RWPE2 (cell line): ENCODE results near the gene RNASE8.

Source experiments
- ATAC-seq: fragments of 200-7000 bp; cut with Tn5 transposase; 3 replicates; pipeline ENCODE4 v1.9.1; 2021; ENCODE audit warnings: low read depth
- DNase-seq: peaks from one replicate; pipeline ENCODE4 v3.0.0-alpha.2; 2020; ENCODE audit warnings: low spot score
- H3K27ac ChIP-seq: fragments of 450-650 bp; 2 replicates; pipeline ENCODE4 v1.5.1; 2017; ENCODE audit warnings: mild to moderate bottlenecking; ENCODE audit not compliant: poor library complexity, severe bottlenecking
- H3K27me3 ChIP-seq: fragments of 250-450 bp; sonication (Bioruptor Pico); 2 replicates; pipeline ENCODE4 v1.5.1; 2021; ENCODE audit warnings: mild to moderate bottlenecking, moderate library complexity; ENCODE audit not compliant: insufficient read depth, poor library complexity, severe bottlenecking
- H3K36me3 ChIP-seq: fragments of 250-450 bp; sonication (Bioruptor Pico); 2 replicates; pipeline ENCODE4 v1.5.1; 2020; ENCODE audit warnings: low read depth, mild to moderate bottlenecking, moderate library complexity
- H3K4me1 ChIP-seq: fragments of 250-450 bp; sonication (Bioruptor Pico); 2 replicates; pipeline ENCODE4 v1.5.1; 2021; ENCODE audit warnings: mild to moderate bottlenecking, moderate library complexity; ENCODE audit not compliant: insufficient read depth, poor library complexity, severe bottlenecking
- H3K4me3 ChIP-seq: fragments of 250-450 bp; sonication (Bioruptor Pico); 2 replicates; pipeline ENCODE4 v1.5.1; 2021; ENCODE audit warnings: mild to moderate bottlenecking, moderate library complexity; ENCODE audit not compliant: severe bottlenecking
- H3K9me3 ChIP-seq: fragments of 250-450 bp; sonication (Bioruptor Pico); 2 replicates; pipeline ENCODE4 v1.5.1; 2021; ENCODE audit warnings: mild to moderate bottlenecking, moderate library complexity; ENCODE audit not compliant: severe bottlenecking
- TF ChIP-seq, protein P1 (sequence below): fragments of 450-650 bp; IDR thresholded peaks from one replicate; pipeline ENCODE4 v1.5.1; 2017; ENCODE audit warnings: mild to moderate bottlenecking, moderate library complexity; ENCODE audit not compliant: poor library complexity, severe bottlenecking

The RNASE8 gene

GRCh38 chr14:21090940-21091663, 33.5 kb downstream of the RNASE8 start:
- peaks cover 23% of the 10 kb centered on the region for H3K36me3 ChIP-seq
- H3K4me1 ChIP-seq, result no peaks in the 10 kb centered on the region

DNA sequence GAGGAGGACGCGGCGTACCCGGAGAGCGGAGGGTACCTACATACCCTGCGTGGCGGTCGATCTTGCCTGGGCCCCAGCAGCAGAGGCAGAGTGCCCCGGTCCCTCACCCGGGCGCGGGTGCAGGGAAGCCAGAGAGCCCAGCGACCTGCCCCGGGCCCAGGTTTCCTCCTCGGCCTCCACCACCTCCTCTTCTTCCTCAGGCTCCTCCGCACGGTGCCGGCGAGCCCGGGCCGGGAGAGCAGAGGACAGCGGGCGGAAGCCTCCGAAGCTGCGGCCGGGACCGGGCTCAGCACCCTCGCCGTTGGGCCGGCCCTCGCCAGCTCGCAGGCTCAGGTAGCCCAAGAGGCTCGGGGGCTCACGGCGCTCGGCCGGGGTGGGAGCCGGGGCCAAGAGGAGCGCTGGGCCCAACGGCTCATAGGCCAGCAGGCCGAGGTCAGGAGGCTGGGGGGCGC, 34.2 kb downstream of the RNASE8 start:
- H3K4me1 ChIP-seq, result no peaks in the 10 kb centered on the region
- ATAC-seq, result no peak
- no peaks in the 10 kb centered on the region for H3K9me3 ChIP-seq
- TF ChIP-seq, protein P1, sequence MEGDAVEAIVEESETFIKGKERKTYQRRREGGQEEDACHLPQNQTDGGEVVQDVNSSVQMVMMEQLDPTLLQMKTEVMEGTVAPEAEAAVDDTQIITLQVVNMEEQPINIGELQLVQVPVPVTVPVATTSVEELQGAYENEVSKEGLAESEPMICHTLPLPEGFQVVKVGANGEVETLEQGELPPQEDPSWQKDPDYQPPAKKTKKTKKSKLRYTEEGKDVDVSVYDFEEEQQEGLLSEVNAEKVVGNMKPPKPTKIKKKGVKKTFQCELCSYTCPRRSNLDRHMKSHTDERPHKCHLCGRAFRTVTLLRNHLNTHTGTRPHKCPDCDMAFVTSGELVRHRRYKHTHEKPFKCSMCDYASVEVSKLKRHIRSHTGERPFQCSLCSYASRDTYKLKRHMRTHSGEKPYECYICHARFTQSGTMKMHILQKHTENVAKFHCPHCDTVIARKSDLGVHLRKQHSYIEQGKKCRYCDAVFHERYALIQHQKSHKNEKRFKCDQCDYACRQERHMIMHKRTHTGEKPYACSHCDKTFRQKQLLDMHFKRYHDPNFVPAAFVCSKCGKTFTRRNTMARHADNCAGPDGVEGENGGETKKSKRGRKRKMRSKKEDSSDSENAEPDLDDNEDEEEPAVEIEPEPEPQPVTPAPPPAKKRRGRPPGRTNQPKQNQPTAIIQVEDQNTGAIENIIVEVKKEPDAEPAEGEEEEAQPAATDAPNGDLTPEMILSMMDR, result no peak
- no peaks in the 10 kb centered on the region for H3K27me3 ChIP-seq
- peaks cover 19% of the 10 kb centered on the region for H3K36me3 ChIP-seq
- no peak overlapping the region for H3K27ac ChIP-seq
- H3K4me3 ChIP-seq, result no peak overlapping the region
- DNase-seq, result no peak

More at GRCh38 chr14:21090940-21091663, 33.5 kb downstream of the RNASE8 start:
- Histone ChIP-seq H3K9me3 (no peaks in the 10 kb centered on the region), H3K27ac (no peak overlapping the region), H3K4me3 (no peak overlapping the region), H3K27me3 (no peaks in the 10 kb centered on the region)
- ATAC-seq, result no peak
- TF ChIP-seq, protein P1, result no peak
- DNase-seq, result no peak

GRCh38 chr14:21092273-21093011, 34.8 kb downstream of the RNASE8 start:
- Histone ChIP-seq H3K27ac (no peak overlapping the region), H3K36me3 (peaks cover 19% of the 10 kb centered on the region), H3K9me3 (no peaks in the 10 kb centered on the region), H3K27me3 (no peaks in the 10 kb centered on the region), H3K4me3 (no peak overlapping the region), H3K4me1 (no peaks in the 10 kb centered on the region)
- DNase-seq (no peak), ATAC-seq (peak; percentile 71)
- TF ChIP-seq, protein P1, result peak; percentile 99

- H3K27ac ChIP-seq, result no peak overlapping the region
- no peaks in the 10 kb centered on the region for H3K27me3 ChIP-seq
- H3K4me1 ChIP-seq, result no peaks in the 10 kb centered on the region
These were observed 35.4 kb downstream of the RNASE8 start for GRCh38 chr14:21093018-21093417.

More at GRCh38 chr14:21093018-21093417, 35.4 kb downstream of the RNASE8 start:
- no peaks in the 10 kb centered on the region for H3K9me3 ChIP-seq
- DNase-seq (no peak), ATAC-seq (no peak)
- TF ChIP-seq, protein P1, result no peak
- peaks cover 19% of the 10 kb centered on the region for H3K36me3 ChIP-seq
- H3K4me3 ChIP-seq, result no peak overlapping the region
